ENCODE data around the gene RAPGEF5. TPM values are rescaled to one million over a fixed set of nuclear protein-coding genes. Genes with fewer than 3 reads are reported as not detected.

Gene RAPGEF5
- total RNA-seq, 1 experiment from 2014 or later, result 13.3 TPM

- Histone ChIP-seq H3T11ph (ENCODE audit: low read length) (no peak overlapping the region), H3K23ac (ENCODE audit: insufficient read length, low read depth, low read length) (no peak overlapping the region), H3K23me2 (ENCODE audit: insufficient read length, low read depth, low read length, poor library complexity, severe bottlenecking) (no peaks in the 10 kb centered on the region), H2BK20ac (ENCODE audit: low read depth, low read length, poor library complexity, severe bottlenecking) (no peak overlapping the region), H3K56ac (ENCODE audit: insufficient read length, low read depth, low read length) (no peak overlapping the region), H2BK12ac (ENCODE audit: insufficient read length, low read depth, low read length) (no peak overlapping the region), H4K20me1 (ENCODE audit: control insufficient read depth, insufficient read depth, insufficient read length) (no peaks in the 10 kb centered on the region), H3K4me1 (ENCODE audit: insufficient read depth, low read length) (no peaks in the 10 kb centered on the region), H3K4me2 (ENCODE audit: insufficient read depth, insufficient read length, low read length) (no peak overlapping the region), H4K8ac (replicated peaks; ENCODE audit: insufficient read length, low read depth, low read length) (no peak overlapping the region), H2BK15ac (ENCODE audit: low read depth, low read length) (no peak overlapping the region), H4K5ac (ENCODE audit: insufficient read length, low read depth, low read length) (no peak overlapping the region), H2AFZ (ENCODE audit: low read length) (no peak overlapping the region), H3K79me2 (ENCODE audit: insufficient read depth, low read length) (no peaks in the 10 kb centered on the region), H2BK5ac (ENCODE audit: insufficient read length, low read length) (no peak overlapping the region), H3K79me1 (ENCODE audit: insufficient read depth, low read depth, low read length, poor library complexity, severe bottlenecking) (no peaks in the 10 kb centered on the region), H2AK5ac (ENCODE audit: insufficient read length, low read length) (no peak overlapping the region), H3K27me3 (ENCODE audit: insufficient read depth, low read length) (no peaks in the 10 kb centered on the region), H3K9ac (ENCODE audit: extremely low read depth, insufficient read length, low read length) (no peak overlapping the region), H3K4ac (ENCODE audit: low read depth, low read length) (no peak overlapping the region), H3K14ac (ENCODE audit: insufficient read depth, low read length) (no peak overlapping the region), H2BK120ac (ENCODE audit: low read depth, low read length, poor library complexity, severe bottlenecking) (no peak overlapping the region), H3K18ac (ENCODE audit: insufficient read length, low read depth, low read length) (no peak overlapping the region), H4K91ac (ENCODE audit: insufficient read length, low read depth, low read length) (no peak overlapping the region), H3K9me3 (ENCODE audit: control insufficient read depth, low read depth, low read length) (peaks cover 4% of the 10 kb centered on the region), H3K27ac (ENCODE audit: insufficient read length, low read depth, low read length) (no peak overlapping the region)
- peaks cover 0 to 18% of the 10 kb centered on the region in 2 experiments; a peak in 4 of 5 replicates for H3K9me3 Mint-ChIP-seq
- DNase-seq, result no peak
- H3K4me3 Mint-ChIP-seq, result no peak overlapping the region
- H3K27ac Mint-ChIP-seq, result peak overlapping the region in 1 of 3 experiments; percentile 11; a peak in 1 of 7 replicates
- H3K4me1 Mint-ChIP-seq, result peaks cover 26 to 36% of the 10 kb centered on the region in 2 experiments
- H3K27me3 Mint-ChIP-seq (ENCODE audit: low read depth), result no peaks in the 10 kb centered on the region
- TF ChIP-seq CTCF (conservative IDR thresholded peaks at IDR 0.05), result no peak
- no CpG with 5 or more reads among the region's 4 CpGs for WGBS (ENCODE audit: extremely low coverage, insufficient read length, low lambda C conversion rate)
- H3K36me3 Mint-ChIP-seq (ENCODE audit: insufficient read depth in 1 of 3, low read depth in 3 of 3), result peaks cover 10 to 30% (median 28%) of the 10 kb centered on the region in 3 experiments; a peak in 6 of 7 replicates
These were observed 174.8 kb downstream of the RAPGEF5 start for GRCh38 chr7:22182149-22182548.

All from H9 (cell line).